Thyroid gland (tissue), 4 donors: ENCODE results near the gene CYP27B1. TPM values are rescaled to one million over a fixed set of nuclear protein-coding genes. Genes with fewer than 3 reads are reported as not detected.
"Not testable (repeated sequence)": the region's sequence is repeated elsewhere in the genome, so short reads cannot be mapped to it uniquely, and the experiment has no call there.

ENCODE experiments used
- DNase-seq, 2 donors: peaks; one replicate each; pipeline ENCODE4 v3.0.0-alpha.2; 2019
- H3K27ac ChIP-seq, 3 donors: fragments of 200-600 bp; sonication (generic); 1 replicate in 2 of 3; 2 replicates in 1 of 3; pipeline ENCODE4 v1.5.1; 2016 to 2019; ENCODE audit warnings: mild to moderate bottlenecking in 1 of 3, moderate library complexity in 1 of 3
- H3K27me3 ChIP-seq: fragments of 200-600 bp; sonication (generic); one replicate; pipeline ENCODE4 v1.5.1; 2019
- H3K36me3 ChIP-seq, 2 donors: fragments of 200-600 bp; sonication (generic); one replicate each; pipeline ENCODE4 v1.5.1; 2016 to 2019
- H3K4me1 ChIP-seq, 2 donors: fragments of 200-600 bp; sonication (generic); one replicate each; pipeline ENCODE4 v1.5.1; 2017 to 2019
- H3K4me3 ChIP-seq, 3 donors: fragments of 200-600 bp; sonication (generic); replicated peaks in 1 of 3; 1 replicate in 2 of 3; 2 replicates in 1 of 3; pipeline ENCODE4 v1.5.1; 2016; ENCODE audit warnings: mild to moderate bottlenecking in 1 of 3
- H3K9me3 ChIP-seq: fragments of 200-600 bp; sonication (generic); one replicate; pipeline ENCODE4 v1.5.1; 2017
- POLR2A ChIP-seq, 2 donors: fragments of 450-650 bp; IDR thresholded peaks; one replicate each; pipeline ENCODE4 v1.6.1; 2017; ENCODE audit warnings: antibody characterized with exemption in 2 of 2, mild to moderate bottlenecking in 2 of 2, moderate library complexity in 1 of 2
- whole genome bisulfite sequencing, 2 donors: methylation state at CpG; one replicate each; pipeline ENCODE4 v1.1.5; 2017; 5-methylcytosine and 5-hydroxymethylcytosine counted together
- intact Hi-C: fragments of 100-400 bp; cut with DNase I; formaldehyde crosslinking; loops from one replicate; pipeline ENCODE4 v1.15.1; 2023
- total RNA-seq, 4 donors: library from RNA; depleted of rRNA; stranded (reverse); fragments of >200 nt; gene quantifications; one replicate each; pipeline ENCODE4 v1.2.3, GENCODE V29; 2016
- TF ChIP-seq, protein P1 (sequence below), 6 experiments: fragments of 200-600 bp in 3 of 6; fragments of 450-650 bp in 3 of 6; sonication (generic) in 3 of 6; IDR thresholded peaks; one replicate each; pipeline ENCODE4 v1.5.1; 2016 to 2019; ENCODE audit warnings: antibody characterized with exemption in 6 of 6, mild to moderate bottlenecking in 2 of 6, inconsistent platforms in 1 of 6, moderate library complexity in 1 of 6

The CYP27B1 gene
- total RNA-seq, 4 donors from 2014 or later: 2.7 to 13.0 (median 10.0) TPM

DNA sequence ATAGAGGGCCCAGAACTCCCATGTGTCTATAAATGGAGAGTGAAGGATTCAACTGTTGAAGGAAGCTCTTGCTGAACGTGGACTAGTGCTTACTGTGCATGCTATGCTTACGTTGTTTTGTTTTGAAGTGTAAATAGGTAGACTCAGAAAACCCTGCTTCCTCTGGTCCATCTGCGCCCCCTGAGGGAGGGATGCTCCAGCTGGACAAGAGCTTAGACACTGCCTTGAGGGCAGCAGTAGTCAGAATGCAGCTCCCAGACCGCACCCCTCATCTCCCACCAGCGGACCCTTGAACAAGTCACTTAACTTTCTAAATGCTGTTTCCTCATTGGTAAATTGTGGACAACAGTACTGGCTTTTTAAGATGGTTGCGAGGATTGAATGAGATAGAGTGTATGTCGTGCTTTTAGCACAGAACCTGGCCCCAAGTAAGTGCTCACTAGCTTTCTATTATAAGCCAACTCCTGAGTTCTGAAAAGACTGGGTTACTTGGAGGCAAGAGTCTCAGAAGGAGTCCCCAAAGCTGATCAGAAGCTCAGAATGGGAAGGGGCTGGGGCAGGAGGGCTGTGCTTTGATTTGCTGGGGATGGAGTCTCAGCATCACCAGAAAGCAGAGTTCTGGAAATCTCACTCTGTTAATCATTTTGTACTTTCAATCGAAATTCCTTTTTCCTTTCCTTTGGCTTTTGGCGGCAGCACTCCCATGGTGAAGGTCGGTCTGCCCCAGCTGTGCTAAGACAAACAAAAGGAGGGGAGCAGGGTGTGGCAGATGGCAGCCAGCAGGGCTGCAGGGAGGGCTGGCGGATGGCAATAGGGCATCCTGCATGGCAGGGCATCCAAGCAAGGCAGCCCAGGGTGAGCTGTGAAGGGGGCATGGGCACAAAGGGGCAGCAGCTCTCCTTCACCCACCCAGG, 43.9 kb downstream of the CYP27B1 start:
- H3K4me3 ChIP-seq: no peak overlapping the region
- intact Hi-C loops: no loop called here
- 61 to 62% methylated on average over 11 of the region's 11 CpGs for WGBS, 2 donors
- peaks cover 9 to 24% of the 10 kb centered on the region in 2 donors for H3K4me1 ChIP-seq
- H3K27me3 ChIP-seq: no peaks in the 10 kb centered on the region
- H3K36me3 ChIP-seq: peaks cover 30 to 31% of the 10 kb centered on the region in 2 donors
- no peak for TF ChIP-seq POLR2A (IDR thresholded peaks at IDR 0.05)
- TF ChIP-seq, protein P1, sequence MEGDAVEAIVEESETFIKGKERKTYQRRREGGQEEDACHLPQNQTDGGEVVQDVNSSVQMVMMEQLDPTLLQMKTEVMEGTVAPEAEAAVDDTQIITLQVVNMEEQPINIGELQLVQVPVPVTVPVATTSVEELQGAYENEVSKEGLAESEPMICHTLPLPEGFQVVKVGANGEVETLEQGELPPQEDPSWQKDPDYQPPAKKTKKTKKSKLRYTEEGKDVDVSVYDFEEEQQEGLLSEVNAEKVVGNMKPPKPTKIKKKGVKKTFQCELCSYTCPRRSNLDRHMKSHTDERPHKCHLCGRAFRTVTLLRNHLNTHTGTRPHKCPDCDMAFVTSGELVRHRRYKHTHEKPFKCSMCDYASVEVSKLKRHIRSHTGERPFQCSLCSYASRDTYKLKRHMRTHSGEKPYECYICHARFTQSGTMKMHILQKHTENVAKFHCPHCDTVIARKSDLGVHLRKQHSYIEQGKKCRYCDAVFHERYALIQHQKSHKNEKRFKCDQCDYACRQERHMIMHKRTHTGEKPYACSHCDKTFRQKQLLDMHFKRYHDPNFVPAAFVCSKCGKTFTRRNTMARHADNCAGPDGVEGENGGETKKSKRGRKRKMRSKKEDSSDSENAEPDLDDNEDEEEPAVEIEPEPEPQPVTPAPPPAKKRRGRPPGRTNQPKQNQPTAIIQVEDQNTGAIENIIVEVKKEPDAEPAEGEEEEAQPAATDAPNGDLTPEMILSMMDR (IDR thresholded peaks at IDR 0.05): no peak
- no peak overlapping the region for H3K27ac ChIP-seq
- no peak for DNase-seq
- H3K9me3 ChIP-seq: no peaks in the 10 kb centered on the region

GRCh38 chr12:57721846-57722608, 44.9 kb downstream of the CYP27B1 start:
- H3K9me3 ChIP-seq, H3K27me3 ChIP-seq, H3K4me3 ChIP-seq, H3K27ac ChIP-seq, DNase-seq, intact Hi-C loops: not testable (repeated sequence)
- 96% methylated on average over 16 of the region's 16 CpGs for WGBS, 2 donors
- H3K36me3 ChIP-seq: peaks cover 37 to 38% of the 10 kb centered on the region in 2 donors
- H3K4me1 ChIP-seq: peaks cover 3 to 15% of the 10 kb centered on the region in 2 donors

DNA sequence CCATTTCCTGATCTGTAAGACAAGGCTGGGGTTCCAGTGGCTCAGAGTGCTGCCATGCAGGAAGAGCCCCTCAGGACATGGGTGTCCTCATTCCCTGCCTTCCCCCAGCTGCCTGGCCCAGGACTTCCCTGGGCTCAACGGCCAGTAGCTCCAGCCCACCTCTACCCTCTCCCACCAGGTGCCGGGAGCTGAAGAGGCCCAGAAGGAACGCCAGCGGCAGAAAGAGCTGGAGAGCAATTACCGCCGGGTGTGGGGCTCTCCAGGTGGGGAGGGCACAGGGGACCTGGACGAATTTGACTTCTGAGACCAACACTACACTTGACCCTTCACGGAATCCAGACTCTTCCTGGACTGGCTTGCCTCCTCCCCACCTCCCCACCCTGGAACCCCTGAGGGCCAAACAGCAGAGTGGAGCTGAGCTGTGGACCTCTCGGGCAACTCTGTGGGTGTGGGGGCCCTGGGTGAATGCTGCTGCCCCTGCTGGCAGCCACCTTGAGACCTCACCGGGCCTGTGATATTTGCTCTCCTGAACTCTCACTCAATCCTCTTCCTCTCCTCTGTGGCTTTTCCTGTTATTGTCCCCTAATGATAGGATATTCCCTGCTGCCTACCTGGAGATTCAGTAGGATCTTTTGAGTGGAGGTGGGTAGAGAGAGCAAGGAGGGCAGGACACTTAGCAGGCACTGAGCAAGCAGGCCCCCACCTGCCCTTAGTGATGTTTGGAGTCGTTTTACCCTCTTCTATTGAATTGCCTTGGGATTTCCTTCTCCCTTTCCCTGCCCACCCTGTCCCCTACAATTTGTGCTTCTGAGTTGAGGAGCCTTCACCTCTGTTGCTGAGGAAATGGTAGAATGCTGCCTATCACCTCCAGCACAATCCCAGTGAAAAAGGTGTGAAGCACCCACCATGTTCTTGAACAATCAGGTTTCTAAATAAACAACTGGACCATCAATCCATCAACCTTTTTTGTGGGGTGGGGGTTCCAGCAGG, 46.0 kb downstream of the CYP27B1 start:
- DNase-seq: no peak
- Histone ChIP-seq H3K4me1 (peaks cover 0 to 4% of the 10 kb centered on the region in 2 donors), H3K9me3 (no peaks in the 10 kb centered on the region), H3K27ac (no peak overlapping the region), H3K4me3 (no peak overlapping the region), H3K36me3 (peaks cover 47 to 48% of the 10 kb centered on the region in 2 donors), H3K27me3 (no peaks in the 10 kb centered on the region)
- TF ChIP-seq POLR2A (IDR thresholded peaks at IDR 0.05): no peak
- TF ChIP-seq, protein P1 (IDR thresholded peaks at IDR 0.05): no peak
- intact Hi-C loops: no loop called here
- 85 to 94% methylated on average over 11 of the region's 11 CpGs for WGBS, 2 donors

DNA sequence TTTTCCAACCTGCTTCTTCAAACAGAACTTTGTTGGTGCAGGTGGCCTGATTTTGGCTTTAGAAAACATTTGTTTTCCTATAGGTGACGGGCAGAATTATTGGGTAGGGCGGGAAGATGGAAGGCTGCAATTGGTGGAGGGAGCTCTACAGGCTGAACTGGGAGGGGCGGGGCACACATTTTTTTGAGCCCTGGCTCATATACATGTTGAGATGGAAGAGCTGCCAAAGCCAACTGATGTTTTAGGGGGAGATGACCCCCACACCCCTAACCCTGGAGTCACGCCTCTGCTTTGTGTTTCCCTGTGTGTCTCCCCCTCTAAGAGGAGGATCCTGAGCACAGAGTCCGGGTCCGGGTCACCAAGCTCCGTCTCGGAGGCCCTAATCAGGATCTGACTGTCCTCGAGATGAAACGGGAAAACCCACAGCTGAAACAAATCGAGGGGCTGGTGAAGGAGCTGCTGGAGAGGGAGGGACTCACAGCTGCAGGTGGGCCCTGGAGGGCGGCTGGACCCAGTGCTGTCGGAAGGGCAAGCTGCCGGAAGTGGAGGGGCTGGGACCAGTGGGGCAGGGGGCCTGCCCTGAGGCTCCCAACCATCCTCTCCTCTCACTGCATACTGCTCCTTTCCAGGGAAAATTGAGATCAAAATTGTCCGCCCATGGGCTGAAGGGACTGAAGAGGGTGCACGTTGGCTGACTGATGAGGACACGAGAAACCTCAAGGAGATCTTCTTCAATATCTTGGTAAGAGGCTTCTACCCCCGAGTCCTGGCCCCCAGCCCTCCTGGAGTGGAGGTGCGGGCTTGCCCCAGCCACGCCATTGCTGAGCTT, 46.9 kb downstream of the CYP27B1 start:
- Histone ChIP-seq H3K4me3 (no peak overlapping the region), H3K4me1 (no peaks in the 10 kb centered on the region), H3K27me3 (no peaks in the 10 kb centered on the region), H3K27ac (no peak overlapping the region), H3K36me3 (peaks cover 47 to 48% of the 10 kb centered on the region in 2 donors), H3K9me3 (no peaks in the 10 kb centered on the region)
- intact Hi-C loops: no loop called here
- WGBS, 2 donors: 93 to 94% methylated on average over 18 to 20 of the region's 20 CpGs
- TF ChIP-seq POLR2A (IDR thresholded peaks at IDR 0.05): no peak
- TF ChIP-seq, protein P1 (IDR thresholded peaks at IDR 0.05): no peak
- no peak for DNase-seq
